SK-N-SH (cell line): ENCODE measurements around the gene HOXA10. TPM values are rescaled to one million over a fixed set of nuclear protein-coding genes. Genes with fewer than 3 reads are reported as not detected.

Source experiments
- CTCF ChIA-PET: fragments of 300-600, 350-600 bp; formaldehyde crosslinking; extraction: SDS; loops from one replicate; lab custom pipeline; 2021; lab: Yijun Ruan, JAX
- POLR2A ChIA-PET: fragments of 350-600 bp; sonication (Branson Sonifier 250); formaldehyde crosslinking; extraction: SDS; loops from one replicate; lab custom pipeline; 2020; ENCODE audit warnings: antibody characterized with exemption, inconsistent platforms; lab: Yijun Ruan, JAX
- DNase-seq: peaks from one replicate; pipeline ENCODE4 v3.0.0; 2012
- H2AFZ ChIP-seq: fragments of 200-600 bp; sonication (generic); 2 replicates; pipeline ENCODE4 v1.8.1; 2016; ENCODE audit warnings: antibody characterized with exemption, mild to moderate bottlenecking, low read depth
- H3F3A ChIP-seq: fragments of 200-600 bp; sonication (generic); replicated peaks from 2 replicates; pipeline ENCODE3; 2016; ENCODE audit warnings: antibody characterized with exemption, mild to moderate bottlenecking; ENCODE audit not compliant: insufficient read depth
- H3K27ac ChIP-seq, 2 experiments: fragments of 200-500 bp in 1 of 2; fragments of 200-600 bp in 1 of 2; sonication (Bioruptor generic) in 1 of 2; sonication (generic), shearing (Covaris generic) in 1 of 2; 2 replicates each; pipeline versions ENCODE4 v1.5.1 to v1.6.1; 2014 to 2016; ENCODE audit warnings: low read depth in 2 of 2, inconsistent platforms in 1 of 2, low read length in 1 of 2, mild to moderate bottlenecking in 1 of 2, mixed read lengths in 1 of 2
- H3K27me3 ChIP-seq: fragments of 200-600 bp; sonication (generic), shearing (Covaris generic); 2 replicates; pipeline ENCODE4 v1.6.1; 2016; ENCODE audit warnings: mixed run types; ENCODE audit not compliant: insufficient read depth
- H3K36me3 ChIP-seq, 2 experiments: fragments of 200-500 bp in 1 of 2; fragments of 200-600 bp in 1 of 2; sonication (Bioruptor generic) in 1 of 2; sonication (generic) in 1 of 2; replicated peaks in 1 of 2; 2 replicates each; pipeline versions ENCODE3 to v1.5.1; 2014 to 2016; ENCODE audit warnings: low read length in 1 of 2, mild to moderate bottlenecking in 1 of 2; ENCODE audit not compliant: insufficient read depth in 2 of 2, control insufficient read depth in 1 of 2
- H3K4me1 ChIP-seq, 2 experiments: fragments of 200-500 bp in 1 of 2; fragments of 200-600 bp in 1 of 2; sonication (Bioruptor generic) in 1 of 2; sonication (generic), shearing (Covaris generic) in 1 of 2; 2 replicates each; pipeline versions ENCODE4 v1.5.1 to v1.6.1; 2014 to 2016; ENCODE audit warnings: low read depth in 1 of 2, low read length in 1 of 2, mixed run types in 1 of 2; ENCODE audit not compliant: insufficient read depth in 2 of 2, control insufficient read depth in 1 of 2
- H3K4me2 ChIP-seq: fragments of 200-600 bp; sonication (generic), shearing (Covaris generic); 2 replicates; pipeline ENCODE4 v1.6.1; 2017; ENCODE audit warnings: mixed run types
- H3K4me3 ChIP-seq, 2 experiments: fragments of 200-500 bp in 1 of 2; fragments of 200-600 bp in 1 of 2; sonication (Bioruptor generic) in 1 of 2; sonication (generic), shearing (Covaris generic) in 1 of 2; 2 replicates each; pipeline versions ENCODE4 v1.5.1 to v1.8.1; 2014 to 2016; ENCODE audit warnings: low read depth in 2 of 2, inconsistent platforms in 1 of 2, low read length in 1 of 2, mild to moderate bottlenecking in 1 of 2, mixed read lengths in 1 of 2, moderate library complexity in 1 of 2
- H3K79me2 ChIP-seq: fragments of 200-600 bp; sonication (generic); 2 replicates; pipeline ENCODE4 v1.8.1; 2017; ENCODE audit warnings: mild to moderate bottlenecking; ENCODE audit not compliant: insufficient read depth
- H3K9ac ChIP-seq: fragments of 200-600 bp; sonication (generic); 2 replicates; pipeline ENCODE4 v1.6.1; 2017; ENCODE audit warnings: mixed run types
- H3K9me2 ChIP-seq: fragments of 200-600 bp; sonication (generic); 2 replicates; pipeline ENCODE4 v1.6.1; 2017; ENCODE audit warnings: mixed run types
- H3K9me3 ChIP-seq: fragments of 200-600 bp; sonication (generic); 2 replicates; pipeline ENCODE4 v1.6.1; 2017; ENCODE audit warnings: mixed run types, mild to moderate bottlenecking, moderate library complexity
- H4K20me1 ChIP-seq: fragments of 200-600 bp; sonication (generic); 2 replicates; pipeline ENCODE4 v1.6.1; 2017; ENCODE audit warnings: mild to moderate bottlenecking, mixed run types; ENCODE audit not compliant: insufficient read depth
- CHD2 ChIP-seq: fragments of 150-350 bp; IDR thresholded peaks from 2 replicates; pipeline ENCODE4 v1.6.1; 2018; ENCODE audit warnings: low read length; ENCODE audit not compliant: partially characterized antibody
- EZH2phosphoT487 ChIP-seq: fragments of 200-600 bp; sonication (generic); IDR thresholded peaks from 2 replicates; pipeline ENCODE4 v1.6.1; 2017; ENCODE audit warnings: low read depth, mixed run types, mild to moderate bottlenecking, antibody characterized with exemption, moderate library complexity, borderline replicate concordance
- JUND ChIP-seq: IDR thresholded peaks from 2 replicates; pipeline ENCODE4 v1.4.0; 2012
- WGBS: methylation state at CpG from one replicate; pipeline ENCODE4 v1.1.6; 2017; ENCODE audit warnings: low lambda C conversion rate; 5-methylcytosine and 5-hydroxymethylcytosine counted together
- polyA plus RNA-seq, 3 experiments: library from polyadenylated mRNA; depleted of rRNA; stranded (reverse); fragments of >200 nt; gene quantifications; 2 replicates each; pipeline ENCODE4 v1.2.3, GENCODE V29; 2012
- TF ChIP-seq, protein P1 (sequence below): fragments of 150-350 bp; IDR thresholded peaks from 2 replicates; pipeline ENCODE4 v1.6.1; 2016; ENCODE audit warnings: mild to moderate bottlenecking, low read depth, low read length
- TF ChIP-seq, protein P2 (sequence below): IDR thresholded peaks from 2 replicates; pipeline ENCODE4 v1.4.0; 2012; ENCODE audit warnings: low read depth, borderline replicate concordance

Gene HOXA10
- polyA plus RNA-seq, 1 of the 3 experiments (the other 2 are of a cell fraction): not detected

DNA sequence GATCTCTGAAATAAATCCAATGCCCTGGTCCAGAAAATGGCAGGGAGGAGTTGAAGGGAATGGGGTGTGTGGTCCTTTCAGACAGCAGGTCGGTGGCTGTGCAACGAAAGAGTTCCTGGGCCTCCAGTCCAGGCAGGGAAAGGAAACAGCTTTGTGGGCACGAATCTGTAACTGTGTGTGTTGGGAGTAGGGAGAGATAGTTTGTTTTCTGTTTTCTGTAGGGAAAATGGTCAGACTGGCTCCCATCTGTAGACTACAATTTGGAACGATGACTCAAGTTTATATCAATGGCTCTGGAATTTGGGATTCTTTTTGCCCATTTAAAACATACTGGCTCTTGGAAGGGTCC lies 6.2 kb downstream of the HOXA10 start:
- H3K4me2 ChIP-seq: no peak overlapping the region
- WGBS: 24% methylated on average over 4 of the region's 4 CpGs

DNA sequence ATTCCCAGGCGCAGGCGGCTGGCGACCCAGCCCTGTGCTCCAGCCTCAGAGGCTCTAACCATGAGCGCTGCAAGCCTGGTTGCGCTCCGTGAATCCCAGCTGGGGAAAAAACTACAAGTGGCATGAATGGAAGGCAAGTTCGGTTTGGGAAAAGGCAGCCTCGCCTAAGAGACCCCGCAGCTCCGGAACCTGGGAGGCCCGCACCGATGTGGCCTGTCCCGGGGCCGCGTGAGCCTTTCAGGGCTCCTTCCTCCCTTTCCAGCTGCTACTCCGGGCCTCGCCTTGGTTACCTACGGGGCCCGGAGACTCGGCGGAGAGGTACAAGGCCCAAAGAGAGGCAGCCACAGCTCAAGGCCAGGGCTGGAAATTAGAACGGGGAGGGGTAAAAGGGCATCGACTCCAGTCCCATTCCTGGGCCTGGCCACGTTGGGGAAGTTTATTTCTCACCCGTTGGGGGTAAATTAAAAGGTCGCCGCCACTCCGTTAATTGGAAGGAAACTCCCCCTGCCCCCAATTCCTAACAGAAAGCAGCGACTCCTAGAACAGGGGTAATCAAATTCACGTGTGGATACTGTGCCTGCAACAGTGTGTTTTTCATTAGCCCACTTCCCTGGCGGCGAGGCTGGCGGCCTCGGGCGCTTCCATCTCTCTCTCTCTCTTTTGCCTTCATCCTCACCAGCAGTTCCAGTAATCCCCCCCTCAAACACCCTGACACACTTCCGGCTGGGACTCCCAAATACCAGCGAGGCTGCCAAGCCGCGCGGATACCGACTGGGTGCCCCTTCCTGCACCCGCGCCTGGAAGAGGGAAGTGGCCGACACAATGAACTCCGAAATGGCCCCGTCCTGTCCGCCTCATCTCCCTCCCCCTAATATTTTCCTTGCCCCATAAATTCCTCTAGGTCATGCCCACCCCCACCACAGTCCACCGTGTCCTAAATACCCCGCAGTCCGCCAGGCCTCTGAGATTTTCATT lies 7.3 kb downstream of the HOXA10 start:
- Histone ChIP-seq H3K27ac (no peak overlapping the region), H3F3A (peaks cover 20% of the 10 kb centered on the region), H3K79me2 (no peaks in the 10 kb centered on the region), H3K9me2 (no peaks in the 10 kb centered on the region), H4K20me1 (peaks cover 13% of the 10 kb centered on the region), H3K4me3 (no peak overlapping the region), H3K36me3 (no peaks in the 10 kb centered on the region), H2AFZ (no peak overlapping the region), H3K4me1 (no peaks in the 10 kb centered on the region; a peak in 1 of 4 replicates), H3K9ac (no peak overlapping the region), H3K9me3 (no peaks in the 10 kb centered on the region), H3K27me3 (peaks cover 100% of the 10 kb centered on the region), H3K4me2 (no peak overlapping the region)
- CTCF ChIA-PET: interaction anchor here (0.9 to 12.1 kb wide), 7 partner anchors 8 to 797 kb away, joined by 3 to 205 read pairs (median 4); partner anchors contain the start of genes HOXA10 and HOXA3
- TF ChIP-seq, protein P1, sequence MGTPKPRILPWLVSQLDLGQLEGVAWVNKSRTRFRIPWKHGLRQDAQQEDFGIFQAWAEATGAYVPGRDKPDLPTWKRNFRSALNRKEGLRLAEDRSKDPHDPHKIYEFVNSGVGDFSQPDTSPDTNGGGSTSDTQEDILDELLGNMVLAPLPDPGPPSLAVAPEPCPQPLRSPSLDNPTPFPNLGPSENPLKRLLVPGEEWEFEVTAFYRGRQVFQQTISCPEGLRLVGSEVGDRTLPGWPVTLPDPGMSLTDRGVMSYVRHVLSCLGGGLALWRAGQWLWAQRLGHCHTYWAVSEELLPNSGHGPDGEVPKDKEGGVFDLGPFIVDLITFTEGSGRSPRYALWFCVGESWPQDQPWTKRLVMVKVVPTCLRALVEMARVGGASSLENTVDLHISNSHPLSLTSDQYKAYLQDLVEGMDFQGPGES: no peak
- peak; percentile 88 for TF ChIP-seq EZH2phosphoT487
- POLR2A ChIA-PET: no interaction called here
- peak; percentile 45 for DNase-seq
- WGBS: 22% methylated on average over 50 of the region's 50 CpGs

More for the DNA sequence above, 6.2 kb downstream of the HOXA10 start:
- H4K20me1 ChIP-seq: peaks cover 13% of the 10 kb centered on the region
- H3K9ac ChIP-seq: no peak overlapping the region
- POLR2A ChIA-PET: no interaction called here
- H3K4me1 ChIP-seq: peaks cover 0 to under 1% of the 10 kb centered on the region in 2 experiments; a peak in 1 of 4 replicates
- no peaks in the 10 kb centered on the region for H3K36me3 ChIP-seq
- H3K79me2 ChIP-seq: no peaks in the 10 kb centered on the region
- H3K9me2 ChIP-seq: no peaks in the 10 kb centered on the region
- H3F3A ChIP-seq: peaks cover 15% of the 10 kb centered on the region
- H3K4me3 ChIP-seq: no peak overlapping the region
- no peak overlapping the region for H2AFZ ChIP-seq
- peaks cover 100% of the 10 kb centered on the region for H3K27me3 ChIP-seq
- TF ChIP-seq JUND: no peak
- TF ChIP-seq CHD2: no peak
- TF ChIP-seq, protein P2, sequence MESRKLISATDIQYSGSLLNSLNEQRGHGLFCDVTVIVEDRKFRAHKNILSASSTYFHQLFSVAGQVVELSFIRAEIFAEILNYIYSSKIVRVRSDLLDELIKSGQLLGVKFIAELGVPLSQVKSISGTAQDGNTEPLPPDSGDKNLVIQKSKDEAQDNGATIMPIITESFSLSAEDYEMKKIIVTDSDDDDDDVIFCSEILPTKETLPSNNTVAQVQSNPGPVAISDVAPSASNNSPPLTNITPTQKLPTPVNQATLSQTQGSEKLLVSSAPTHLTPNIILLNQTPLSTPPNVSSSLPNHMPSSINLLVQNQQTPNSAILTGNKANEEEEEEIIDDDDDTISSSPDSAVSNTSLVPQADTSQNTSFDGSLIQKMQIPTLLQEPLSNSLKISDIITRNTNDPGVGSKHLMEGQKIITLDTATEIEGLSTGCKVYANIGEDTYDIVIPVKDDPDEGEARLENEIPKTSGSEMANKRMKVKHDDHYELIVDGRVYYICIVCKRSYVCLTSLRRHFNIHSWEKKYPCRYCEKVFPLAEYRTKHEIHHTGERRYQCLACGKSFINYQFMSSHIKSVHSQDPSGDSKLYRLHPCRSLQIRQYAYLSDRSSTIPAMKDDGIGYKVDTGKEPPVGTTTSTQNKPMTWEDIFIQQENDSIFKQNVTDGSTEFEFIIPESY: no peak
- no peaks in the 10 kb centered on the region for H3K9me3 ChIP-seq
- H3K27ac ChIP-seq: no peak overlapping the region
- CTCF ChIA-PET: interaction anchor here (0.6 to 12.1 kb wide), 12 partner anchors 7 to 1430 kb away, joined by 3 to 205 read pairs (median 4); partner anchors contain the start of genes HOXA10, HOXA3 and HOXA7
- no peak for DNase-seq
